IMR-90 (cell line): ENCODE measurements around the gene TBC1D16. TPM values are rescaled to one million over a fixed set of nuclear protein-coding genes. Genes with fewer than 3 reads are reported as not detected.

Experiments used
- ATAC-seq: fragments of 200-7000 bp; cut with Tn5 transposase; 2 replicates; pipeline ENCODE4 v1.9.1; 2020; ENCODE audit warnings: low read depth, mild to moderate bottlenecking, moderate library complexity
- BruUV-seq: library from RNA; stranded (reverse); fragments of 400-500 nt; replicated peaks from 2 replicates; lab custom pipeline; 2021; lab: Mats Ljungman, UMichigan
- CTCF ChIA-PET: fragments of 300-600 bp; formaldehyde crosslinking; extraction: SDS; loops from one replicate; lab custom pipeline; 2021; ENCODE audit warnings: antibody characterized with exemption; lab: Yijun Ruan, JAX
- POLR2A ChIA-PET: fragments of 300-600 bp; sonication (Branson Sonifier 250); formaldehyde crosslinking; loops from one replicate; lab custom pipeline; 2022; ENCODE audit warnings: antibody characterized with exemption; ENCODE audit not compliant: unreplicated experiment; lab: Charles Lee
- DNase-seq: peaks from one replicate; pipeline ENCODE4 v3.0.0; 2013
- H2AFZ ChIP-seq: replicated peaks from 2 replicates; pipeline ENCODE3; 2013; ENCODE audit warnings: low read length, mild to moderate bottlenecking; ENCODE audit not compliant: poor library complexity
- H2AK5ac ChIP-seq: 2 replicates; pipeline ENCODE4 v1.6.1; 2013; ENCODE audit warnings: low read depth, low read length, inconsistent platforms
- H2AK9ac ChIP-seq: replicated peaks from 2 replicates; pipeline ENCODE3; 2013; ENCODE audit warnings: mild to moderate bottlenecking, low read depth, low read length, moderate library complexity; ENCODE audit not compliant: poor library complexity
- H2BK120ac ChIP-seq: 2 replicates; pipeline ENCODE4 v1.6.1; 2013; ENCODE audit warnings: low read depth, low read length, inconsistent platforms
- H2BK15ac ChIP-seq: 3 replicates; pipeline ENCODE4 v1.6.1; 2013; ENCODE audit warnings: low read depth, low read length, inconsistent platforms
- H2BK20ac ChIP-seq: 2 replicates; pipeline ENCODE4 v1.6.1; 2013; ENCODE audit warnings: low read depth, mild to moderate bottlenecking, inconsistent platforms, low read length, moderate library complexity
- H2BK5ac ChIP-seq: 2 replicates; pipeline ENCODE4 v1.6.1; 2013; ENCODE audit warnings: mild to moderate bottlenecking, low read depth, low read length, inconsistent platforms; ENCODE audit not compliant: poor library complexity, severe bottlenecking
- H3K14ac ChIP-seq: replicated peaks from 2 replicates; pipeline ENCODE4 v1.6.1; 2013; ENCODE audit warnings: low read depth, low read length, inconsistent platforms
- H3K18ac ChIP-seq: 2 replicates; pipeline ENCODE4 v1.6.1; 2013; ENCODE audit warnings: low read depth, low read length, control low read depth
- H3K23ac ChIP-seq: 2 replicates; pipeline ENCODE4 v1.6.1; 2013; ENCODE audit warnings: low read depth, low read length, inconsistent platforms
- H3K27ac ChIP-seq: 2 replicates; pipeline ENCODE4 v1.5.1; 2013; ENCODE audit warnings: mild to moderate bottlenecking, control low read depth, low read length; ENCODE audit not compliant: insufficient read depth
- H3K27me3 ChIP-seq: 2 replicates; pipeline ENCODE4 v1.6.1; 2013; ENCODE audit warnings: low read length; ENCODE audit not compliant: control insufficient read depth, insufficient read depth
- H3K36me3 ChIP-seq: 2 replicates; pipeline ENCODE4 v1.6.1; 2013; ENCODE audit warnings: low read length, mixed read lengths; ENCODE audit not compliant: control insufficient read depth, insufficient read depth
- H3K4ac ChIP-seq: 2 replicates; pipeline ENCODE4 v1.6.1; 2013; ENCODE audit warnings: low read depth, low read length, inconsistent platforms
- H3K4me1 ChIP-seq: 2 replicates; pipeline ENCODE4 v1.6.1; 2013; ENCODE audit warnings: low read length, mixed read lengths; ENCODE audit not compliant: control insufficient read depth, insufficient read depth
- H3K4me2 ChIP-seq: 2 replicates; pipeline ENCODE4 v1.6.1; 2013; ENCODE audit warnings: low read depth, mild to moderate bottlenecking, control low read depth, low read length, moderate library complexity
- H3K4me3 ChIP-seq: 2 replicates; pipeline ENCODE4 v1.5.1; 2013; ENCODE audit warnings: low read depth, mild to moderate bottlenecking, control low read depth, low read length, moderate library complexity; ENCODE audit not compliant: insufficient read depth
- H3K56ac ChIP-seq: 2 replicates; pipeline ENCODE4 v1.6.1; 2013; ENCODE audit warnings: low read length, inconsistent platforms; ENCODE audit not compliant: insufficient read depth; ENCODE audit errors: extremely low read depth
- H3K79me1 ChIP-seq, 2 experiments: 2 replicates each; pipeline ENCODE4 v1.6.1; 2013; ENCODE audit warnings: low read length in 2 of 2, inconsistent platforms in 1 of 2, low read depth in 1 of 2
- H3K9ac ChIP-seq: 2 replicates; pipeline ENCODE4 v1.6.1; 2013; ENCODE audit warnings: low read depth, low read length, control low read depth
- H3K9me1 ChIP-seq: 2 replicates; pipeline ENCODE4 v1.6.1; 2013; ENCODE audit warnings: low read length, inconsistent platforms; ENCODE audit not compliant: insufficient read depth
- H3K9me3 ChIP-seq: 2 replicates; pipeline ENCODE4 v1.6.1; 2013; ENCODE audit warnings: low read length; ENCODE audit not compliant: control insufficient read depth, insufficient read depth
- H4K20me1 ChIP-seq: 2 replicates; pipeline ENCODE4 v1.6.1; 2013; ENCODE audit warnings: low read length, inconsistent platforms; ENCODE audit not compliant: insufficient read depth
- H4K5ac ChIP-seq: 2 replicates; pipeline ENCODE4 v1.6.1; 2013; ENCODE audit warnings: mild to moderate bottlenecking, low read depth, low read length, control low read depth
- H4K8ac ChIP-seq, 2 experiments: 2 replicates each; pipeline ENCODE4 v1.6.1; 2013; ENCODE audit warnings: low read depth in 2 of 2, low read length in 2 of 2, control low read depth in 1 of 2, inconsistent platforms in 1 of 2
- H4K91ac ChIP-seq: 2 replicates; pipeline ENCODE4 v1.6.1; 2013; ENCODE audit warnings: low read depth, low read length, inconsistent platforms; ENCODE audit not compliant: insufficient read depth
- BHLHE40 ChIP-seq: fragments of 150-350 bp; IDR thresholded peaks from 2 replicates; pipeline ENCODE4 v1.6.1; 2016; ENCODE audit warnings: mild to moderate bottlenecking, low read depth, low read length
- CEBPB ChIP-seq: IDR thresholded peaks from 2 replicates; pipeline ENCODE4 v1.6.1; 2012; ENCODE audit warnings: low read depth, low read length, improper control_type of control experiment
- CHD1 ChIP-seq: IDR thresholded peaks from 2 replicates; pipeline ENCODE4 v1.6.1; 2012; ENCODE audit warnings: low read depth, low read length, improper control_type of control experiment
- CTCF ChIP-seq: conservative IDR thresholded peaks from 2 replicates; pipeline ENCODE4 v1.5.1; 2012; ENCODE audit warnings: mild to moderate bottlenecking, low read depth, low read length, improper control_type of control experiment
- MAZ ChIP-seq: IDR thresholded peaks from 2 replicates; pipeline ENCODE4 v1.6.1; 2012; ENCODE audit warnings: low read depth, mild to moderate bottlenecking, low read length, improper control_type of control experiment, moderate library complexity, borderline replicate concordance
- RCOR1 ChIP-seq: IDR thresholded peaks from 2 replicates; pipeline ENCODE4 v1.6.1; 2012; ENCODE audit warnings: mild to moderate bottlenecking, low read length, improper control_type of control experiment; ENCODE audit not compliant: insufficient replicate concordance
- SMC3 ChIP-seq: fragments of 150-350 bp; IDR thresholded peaks from 2 replicates; pipeline ENCODE4 v1.6.1; 2016; ENCODE audit warnings: low read depth, mild to moderate bottlenecking, antibody characterized with exemption, low read length, moderate library complexity
- WGBS, 2 experiments: methylation state at CpG; one replicate each; pipeline versions ENCODE4 v1.1.5 to v1.1.7; 2013; ENCODE audit warnings: missing lambda C conversion rate in 2 of 2; ENCODE audit not compliant: insufficient read length in 1 of 2; ENCODE audit errors: extremely low coverage in 2 of 2; 5-methylcytosine and 5-hydroxymethylcytosine counted together
- dilution Hi-C: fragments of 300-500 bp; cut with HindIII; formaldehyde crosslinking; loops from one replicate; pipeline ENCODE4 v1.14.3; 2018; ENCODE audit warnings: low sequenced_read_pairs; ENCODE audit not compliant: unreplicated experiment
- in situ Hi-C: fragments of 300-500 bp; cut with MboI; formaldehyde crosslinking; loops from 3 replicates; pipeline ENCODE4 v1.14.3; 2019; ENCODE audit warnings: low sequenced_read_pairs, inconsistent platforms, mixed read lengths
- intact Hi-C: fragments of 100-400 bp; cut with micrococcal nuclease; formaldehyde crosslinking; loops from 2 replicates; pipeline ENCODE4 v1.10.0; 2022
- polyA plus RNA-seq, 3 experiments: library from polyadenylated mRNA; depleted of rRNA; stranded (reverse); fragments of >200 nt; gene quantifications; 2 replicates each; pipeline ENCODE4 v1.2.3, GENCODE V29; 2012; ENCODE audit warnings: low replicate concordance in 1 of 3
- total RNA-seq: library from RNA; depleted of rRNA; stranded (reverse); fragments of >200 nt; gene quantifications from 2 replicates; pipeline ENCODE4 v1.2.3, GENCODE V29; 2012

Gene TBC1D16
- total and polyA plus RNA-seq, 2 of the 4 experiments (the other 2 are of a cell fraction), result 10.1 to 16.7 TPM

- no peak overlapping the region for H3K4ac ChIP-seq
- H4K5ac ChIP-seq, result no peak overlapping the region
- no peak overlapping the region for H3K18ac ChIP-seq
- BruUV-seq, result no TSS peak
- H3K9me3 ChIP-seq, result peaks cover 4% of the 10 kb centered on the region; the same call in 1 of the 2 replicates
- H3K56ac ChIP-seq, result no peak overlapping the region
- ChIA-PET POLR2A (no interaction called here), CTCF (no interaction called here)
- in situ Hi-C loops, result no loop called here
- H3K4me3 ChIP-seq, result no peak overlapping the region
- H3K9ac ChIP-seq, result no peak overlapping the region
- no CpG with 5 or more reads among the region's 12 CpGs for WGBS, 2 experiments
- H3K27me3 ChIP-seq, result peaks cover 25% of the 10 kb centered on the region
- H2BK20ac ChIP-seq, result no peak overlapping the region
- H2AK5ac ChIP-seq, result no peak overlapping the region
- no peak overlapping the region for H3K4me2 ChIP-seq
- dilution Hi-C loops, result no loop called here
- no peaks in the 10 kb centered on the region for H4K20me1 ChIP-seq
- no peaks in the 10 kb centered on the region for H3K36me3 ChIP-seq
- H2BK15ac ChIP-seq, result no peak overlapping the region
- H3K4me1 ChIP-seq, result no peaks in the 10 kb centered on the region
- H2AK9ac ChIP-seq, result no peak overlapping the region
- no peak overlapping the region for H3K14ac ChIP-seq
- no peak overlapping the region for H2BK5ac ChIP-seq
- H2BK120ac ChIP-seq, result no peak overlapping the region
- H2AFZ ChIP-seq, result no peak overlapping the region
- no peaks in the 10 kb centered on the region for H3K9me1 ChIP-seq
- H3K23ac ChIP-seq, result no peak overlapping the region
- H4K8ac ChIP-seq, result no peak overlapping the region
- intact Hi-C loops, result no loop called here
- DNase-seq, result no peak
- no peaks in the 10 kb centered on the region for H3K79me1 ChIP-seq
- no peak overlapping the region for H3K27ac ChIP-seq
- ATAC-seq, result no peak
- H4K91ac ChIP-seq, result no peak overlapping the region
- TF ChIP-seq CHD1, result no peak
- peak; percentile 65 for TF ChIP-seq CEBPB
- TF ChIP-seq RCOR1, result no peak
- TF ChIP-seq BHLHE40, result no peak
- no peak for TF ChIP-seq MAZ
- no peak for TF ChIP-seq SMC3
- TF ChIP-seq CTCF, result no peak
These were observed 138.2 kb downstream of the TBC1D16 start for GRCh38 chr17:79897243-79898063.
